ENCODE data around the gene THSD4.

The THSD4 gene

DNA sequence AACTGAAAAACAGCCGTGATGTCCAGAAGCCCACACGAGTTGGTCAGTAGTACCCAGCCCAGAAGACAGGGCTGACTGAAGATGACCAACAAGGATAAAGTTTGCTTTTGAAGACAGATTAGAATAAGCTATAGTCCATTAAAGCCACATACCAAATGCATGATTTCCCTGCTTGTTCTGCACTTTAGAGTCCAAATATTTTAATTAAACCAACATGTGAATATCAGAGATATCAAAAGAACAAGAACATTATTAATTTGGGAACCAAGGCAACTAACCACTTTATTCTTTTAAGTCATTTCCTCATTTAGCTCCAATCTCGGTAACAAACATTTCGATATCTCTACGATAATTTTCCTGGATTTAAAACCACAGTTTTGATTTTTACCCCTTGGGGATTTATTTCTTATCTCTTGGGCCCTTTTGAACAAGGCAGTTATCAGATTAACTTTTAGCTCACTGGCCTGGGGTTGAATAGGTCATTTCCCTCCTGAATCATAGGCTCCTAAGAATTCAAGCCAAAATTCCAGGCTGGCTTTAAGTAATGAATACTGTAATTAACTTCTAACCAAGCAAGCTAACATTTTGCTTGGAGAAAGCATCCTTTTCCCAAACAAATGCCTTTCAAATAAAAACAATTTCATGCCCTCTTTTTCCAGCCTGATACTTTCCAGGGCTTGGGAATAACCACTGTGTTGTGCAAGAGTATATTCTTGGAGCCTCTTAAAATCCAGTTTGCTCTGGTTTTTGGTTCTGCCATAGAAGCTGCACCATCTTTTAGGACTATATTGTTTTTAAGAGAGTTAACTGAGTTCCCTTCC is 592.2 kb downstream of the THSD4 start:
- H3K4me2 ChIP-seq (ENCODE audit: low read length), result no peak overlapping the region
- no peak overlapping the region for H2AFZ ChIP-seq (ENCODE audit: low read length)
- no peak overlapping the region for H3K27ac ChIP-seq (ENCODE audit: low read depth, low read length, poor library complexity, severe bottlenecking)
- TF ChIP-seq, protein P1, sequence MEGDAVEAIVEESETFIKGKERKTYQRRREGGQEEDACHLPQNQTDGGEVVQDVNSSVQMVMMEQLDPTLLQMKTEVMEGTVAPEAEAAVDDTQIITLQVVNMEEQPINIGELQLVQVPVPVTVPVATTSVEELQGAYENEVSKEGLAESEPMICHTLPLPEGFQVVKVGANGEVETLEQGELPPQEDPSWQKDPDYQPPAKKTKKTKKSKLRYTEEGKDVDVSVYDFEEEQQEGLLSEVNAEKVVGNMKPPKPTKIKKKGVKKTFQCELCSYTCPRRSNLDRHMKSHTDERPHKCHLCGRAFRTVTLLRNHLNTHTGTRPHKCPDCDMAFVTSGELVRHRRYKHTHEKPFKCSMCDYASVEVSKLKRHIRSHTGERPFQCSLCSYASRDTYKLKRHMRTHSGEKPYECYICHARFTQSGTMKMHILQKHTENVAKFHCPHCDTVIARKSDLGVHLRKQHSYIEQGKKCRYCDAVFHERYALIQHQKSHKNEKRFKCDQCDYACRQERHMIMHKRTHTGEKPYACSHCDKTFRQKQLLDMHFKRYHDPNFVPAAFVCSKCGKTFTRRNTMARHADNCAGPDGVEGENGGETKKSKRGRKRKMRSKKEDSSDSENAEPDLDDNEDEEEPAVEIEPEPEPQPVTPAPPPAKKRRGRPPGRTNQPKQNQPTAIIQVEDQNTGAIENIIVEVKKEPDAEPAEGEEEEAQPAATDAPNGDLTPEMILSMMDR (IDR thresholded peaks at IDR 0.05; ENCODE audit: low read length), result no peak
- TF ChIP-seq EZH2 (IDR thresholded peaks at IDR 0.05; ENCODE audit: borderline replicate concordance, low read length), result no peak
- no peaks in the 10 kb centered on the region for H3K9me2 ChIP-seq (ENCODE audit: low read depth, low read length)
- no peaks in the 10 kb centered on the region for H4K20me1 ChIP-seq (ENCODE audit: insufficient read depth, low read length)
- no peaks in the 10 kb centered on the region for H3K9me3 ChIP-seq (ENCODE audit: low read length)
- H3K4me3 ChIP-seq (ENCODE audit: low read depth, low read length, poor library complexity, severe bottlenecking), result no peak overlapping the region
- H3K79me2 ChIP-seq (ENCODE audit: insufficient read depth, low read length), result no peaks in the 10 kb centered on the region
- H3K4me1 ChIP-seq (ENCODE audit: insufficient read depth, low read length, severe bottlenecking), result no peaks in the 10 kb centered on the region
- H3F3A ChIP-seq (ENCODE audit: insufficient read depth, low read length), result no peaks in the 10 kb centered on the region
- no peaks in the 10 kb centered on the region; the same call in 1 of the 2 replicates for H3K27me3 ChIP-seq (ENCODE audit: insufficient read depth, low read length)
- no peak overlapping the region for H3K9ac ChIP-seq (ENCODE audit: low read length)
- no peaks in the 10 kb centered on the region for H3K36me3 ChIP-seq (ENCODE audit: insufficient read depth, low read length)

DNA sequence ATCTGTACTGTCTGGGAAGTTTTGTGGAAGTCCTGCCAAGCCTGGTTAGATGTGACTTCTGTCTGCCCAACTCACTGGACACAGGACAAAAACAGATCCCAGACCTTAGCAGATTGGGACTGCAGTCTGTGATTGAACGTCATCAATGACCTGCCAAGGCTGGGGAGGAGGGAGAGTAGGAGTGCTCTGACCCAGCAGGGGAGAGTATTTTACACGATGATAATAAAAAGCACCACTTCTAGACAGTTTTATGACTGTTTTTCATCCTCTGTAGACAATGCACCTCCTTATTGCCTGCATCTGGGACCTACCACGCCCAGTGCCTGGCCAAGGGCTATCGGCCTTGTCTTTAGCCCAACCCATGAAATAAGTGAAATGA is 592.8 kb downstream of the THSD4 start:
- no peak overlapping the region for H3K27ac ChIP-seq (ENCODE audit: low read depth, low read length, poor library complexity, severe bottlenecking)
- H3K9me3 ChIP-seq (ENCODE audit: low read length), result no peaks in the 10 kb centered on the region
- no peaks in the 10 kb centered on the region for H3K9me2 ChIP-seq (ENCODE audit: low read depth, low read length)
- no peak overlapping the region for H2AFZ ChIP-seq (ENCODE audit: low read length)
- H3K9ac ChIP-seq (ENCODE audit: low read length), result no peak overlapping the region
- H3K36me3 ChIP-seq (ENCODE audit: insufficient read depth, low read length), result no peaks in the 10 kb centered on the region
- H3F3A ChIP-seq (ENCODE audit: insufficient read depth, low read length), result no peaks in the 10 kb centered on the region
- no peaks in the 10 kb centered on the region for H3K79me2 ChIP-seq (ENCODE audit: insufficient read depth, low read length)
- no peak overlapping the region for H3K4me3 ChIP-seq (ENCODE audit: low read depth, low read length, poor library complexity, severe bottlenecking)
- H3K4me1 ChIP-seq (ENCODE audit: insufficient read depth, low read length, severe bottlenecking), result no peaks in the 10 kb centered on the region
- no peaks in the 10 kb centered on the region for H4K20me1 ChIP-seq (ENCODE audit: insufficient read depth, low read length)
- no peak overlapping the region for H3K4me2 ChIP-seq (ENCODE audit: low read length)
- no peaks in the 10 kb centered on the region for H3K27me3 ChIP-seq (ENCODE audit: insufficient read depth, low read length)
- no peak for TF ChIP-seq EZH2 (IDR thresholded peaks at IDR 0.05; ENCODE audit: borderline replicate concordance, low read length)
- TF ChIP-seq, protein P1 (IDR thresholded peaks at IDR 0.05; ENCODE audit: low read length), result no peak

DNA sequence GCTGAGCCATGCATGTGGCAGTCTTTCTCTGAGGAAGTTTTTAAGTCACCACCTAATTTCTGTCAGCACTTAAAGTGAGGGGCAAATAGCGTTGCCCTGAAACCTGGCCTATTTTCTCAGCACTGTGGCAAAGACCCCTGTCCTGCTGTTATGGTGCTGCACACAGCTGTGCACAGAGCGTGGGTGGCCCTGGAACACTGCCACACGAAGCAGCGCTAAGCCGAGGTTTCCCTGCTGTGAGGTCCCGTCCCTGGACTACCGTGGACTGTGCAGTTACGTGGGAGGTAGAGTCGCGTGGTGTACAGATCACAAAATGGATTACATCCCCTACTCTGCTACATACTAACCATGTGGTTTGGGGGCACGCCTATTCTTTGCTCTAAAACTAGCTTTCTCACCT is 593.5 kb downstream of the THSD4 start:
- no peaks in the 10 kb centered on the region for H3K9me2 ChIP-seq (ENCODE audit: low read depth, low read length)
- no peaks in the 10 kb centered on the region for H3K4me1 ChIP-seq (ENCODE audit: insufficient read depth, low read length, severe bottlenecking)
- no peaks in the 10 kb centered on the region for H3K79me2 ChIP-seq (ENCODE audit: insufficient read depth, low read length)
- no peak overlapping the region for H3K4me3 ChIP-seq (ENCODE audit: low read depth, low read length, poor library complexity, severe bottlenecking)
- H3F3A ChIP-seq (ENCODE audit: insufficient read depth, low read length), result no peaks in the 10 kb centered on the region
- H3K27me3 ChIP-seq (ENCODE audit: insufficient read depth, low read length), result no peaks in the 10 kb centered on the region
- H4K20me1 ChIP-seq (ENCODE audit: insufficient read depth, low read length), result no peaks in the 10 kb centered on the region
- H3K36me3 ChIP-seq (ENCODE audit: insufficient read depth, low read length), result no peaks in the 10 kb centered on the region
- H3K9me3 ChIP-seq (ENCODE audit: low read length), result no peaks in the 10 kb centered on the region
- H3K27ac ChIP-seq (ENCODE audit: low read depth, low read length, poor library complexity, severe bottlenecking), result no peak overlapping the region
- no peak overlapping the region for H2AFZ ChIP-seq (ENCODE audit: low read length)
- no peak overlapping the region for H3K4me2 ChIP-seq (ENCODE audit: low read length)
- TF ChIP-seq, protein P1 (IDR thresholded peaks at IDR 0.05; ENCODE audit: low read length), result no peak
- no peak for TF ChIP-seq EZH2 (IDR thresholded peaks at IDR 0.05; ENCODE audit: borderline replicate concordance, low read length)
- no peak overlapping the region for H3K9ac ChIP-seq (ENCODE audit: low read length)
